ENCODE measurements around the gene FXYD3.

- TF ChIP-seq ZBTB33 (IDR thresholded peaks at IDR 0.05; ENCODE audit: borderline replicate concordance, low read depth) (no peak), USF2 (IDR thresholded peaks at IDR 0.05; ENCODE audit: borderline replicate concordance, low read depth, low read length) (no peak), CTCF (IDR thresholded peaks at IDR 0.05) (no peak), CHD2 (IDR thresholded peaks at IDR 0.05; ENCODE audit: low read length, partially characterized antibody) (no peak), MEF2A (IDR thresholded peaks at IDR 0.05; ENCODE audit: borderline replicate concordance, low read depth) (no peak), ELF1 (IDR thresholded peaks at IDR 0.05) (no peak), TCF12 (IDR thresholded peaks at IDR 0.05) (no peak), RFX5 (IDR thresholded peaks at IDR 0.05; ENCODE audit: low read length) (no peak)
Observed at GRCh38 chr19:35143818-35144217, 28.2 kb downstream of the FXYD3 start.

All from SK-N-SH (cell line).